Body of pancreas (tissue), 4 donors: Measurements from ENCODE around the gene NR3C1. TPM values are rescaled to one million over a fixed set of nuclear protein-coding genes. Genes with fewer than 3 reads are reported as not detected.

Source experiments
- ATAC-seq: fragments of 150-250 bp; one replicate; pipeline ENCODE4 v1.9.1; 2016
- DNase-seq, 4 donors: peaks; one replicate each; pipeline ENCODE4 v3.0.0-alpha.2; 2019
- H3K27ac ChIP-seq, 4 donors: fragments of 200-600 bp; sonication (generic); 1 replicate in 3 of 4; 2 replicates in 1 of 4; pipeline versions ENCODE4 v1.5.1 to v1.6.1; 2016 to 2019; ENCODE audit warnings: mild to moderate bottlenecking in 1 of 4, mixed read lengths in 1 of 4, moderate library complexity in 1 of 4
- H3K27me3 ChIP-seq, 2 donors: fragments of 200-600 bp; sonication (generic); one replicate each; pipeline ENCODE4 v1.6.0; 2016; ENCODE audit warnings: mild to moderate bottlenecking in 1 of 2
- H3K36me3 ChIP-seq, 2 donors: fragments of 200-600 bp; sonication (generic); replicated peaks in 1 of 2; 2 replicates each; pipeline ENCODE4 v1.5.1; 2016; ENCODE audit warnings: low read depth in 2 of 2; ENCODE audit not compliant: insufficient read depth in 1 of 2
- H3K4me1 ChIP-seq: fragments of 200-600 bp; sonication (generic); one replicate; pipeline ENCODE4 v1.6.0; 2016
- H3K4me3 ChIP-seq, 2 donors: fragments of 200-600 bp; sonication (generic); 1 replicate in 1 of 2; 2 replicates in 1 of 2; pipeline ENCODE4 v1.5.1; 2016 to 2019
- H3K9me3 ChIP-seq, 3 donors: fragments of 200-600 bp; sonication (generic); 1 replicate in 2 of 3; 2 replicates in 1 of 3; pipeline ENCODE4 v1.5.1; 2016
- CTCF ChIP-seq, 7 experiments: fragments of 450-650 bp in 4 of 7; fragments of 200-600 bp in 3 of 7; sonication (generic) in 3 of 7; IDR thresholded peaks; one replicate each; pipeline ENCODE4 v1.5.1; 2016 to 2019; ENCODE audit warnings: antibody characterized with exemption in 7 of 7
- POLR2A ChIP-seq, 3 donors: fragments of 450-650 bp; IDR thresholded peaks; one replicate each; pipeline ENCODE4 v1.6.1; 2016; ENCODE audit warnings: antibody characterized with exemption in 3 of 3, mild to moderate bottlenecking in 2 of 3
- WGBS, 2 donors: methylation state at CpG; one replicate each; pipeline ENCODE4 v1.1.5; 2017; 5-methylcytosine and 5-hydroxymethylcytosine counted together
- intact Hi-C: fragments of 100-400 bp; cut with DNase I; formaldehyde crosslinking; loops from one replicate; pipeline ENCODE4 v1.15.1; 2023
- total RNA-seq, 2 donors: library from RNA; depleted of rRNA; stranded (reverse); fragments of >200 nt; gene quantifications; one replicate each; pipeline ENCODE4 v1.1.0, GENCODE V29; 2016

The NR3C1 gene
- total RNA-seq, 2 donors from 2014 or later = 18.5 to 25.2 TPM

- no peaks in the 10 kb centered on the region for H3K4me1 ChIP-seq
- no peak for ATAC-seq
- intact Hi-C loops = no loop called here
- no peaks in the 10 kb centered on the region for H3K36me3 ChIP-seq
- no peak for DNase-seq
- no peak overlapping the region for H3K4me3 ChIP-seq
- H3K9me3 ChIP-seq = no peaks in the 10 kb centered on the region
- TF ChIP-seq POLR2A (IDR thresholded peaks at IDR 0.05) (no peak), CTCF (IDR thresholded peaks at IDR 0.05) (no peak)
- 61 to 62% methylated on average over 1 of the region's 1 CpG for WGBS, 2 donors
- no peaks in the 10 kb centered on the region for H3K27me3 ChIP-seq
- H3K27ac ChIP-seq = no peak overlapping the region
Observed at GRCh38 chr5:143446535-143447226, 43.2 kb upstream of the NR3C1 start.

GRCh38 chr5:143445776-143446175 is 42.3 kb upstream of the NR3C1 start:
- Histone ChIP-seq H3K4me1 (no peaks in the 10 kb centered on the region), H3K36me3 (no peaks in the 10 kb centered on the region), H3K9me3 (no peaks in the 10 kb centered on the region), H3K27ac (no peak overlapping the region), H3K4me3 (no peak overlapping the region), H3K27me3 (no peaks in the 10 kb centered on the region)
- ATAC-seq (no peak), DNase-seq (no peak)
- TF ChIP-seq CTCF (IDR thresholded peaks at IDR 0.05) (no peak), POLR2A (IDR thresholded peaks at IDR 0.05) (no peak)
- 48% methylated on average over 3 of the region's 3 CpGs for WGBS, 2 donors
- intact Hi-C loops = no loop called here

DNA sequence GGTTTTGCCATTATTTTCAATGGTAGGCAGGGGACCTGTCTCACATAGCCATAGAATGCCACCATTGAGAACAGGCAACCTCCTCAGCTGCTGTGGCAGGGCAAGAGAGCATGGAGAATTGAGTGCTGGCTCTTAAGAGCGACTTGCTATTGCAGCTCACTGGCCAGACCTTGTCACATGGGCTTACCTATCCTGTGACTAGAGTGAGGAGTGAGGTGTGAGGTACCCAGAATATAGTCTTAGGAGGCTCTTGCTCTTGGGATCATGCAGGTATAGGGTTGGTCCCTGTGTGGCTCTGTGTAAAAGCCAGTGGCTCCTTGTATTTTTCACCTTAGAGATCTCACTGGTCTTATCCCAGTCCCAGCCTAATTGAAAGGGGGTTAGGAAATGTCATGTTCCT is 39.8 kb upstream of the NR3C1 start:
- no peak for DNase-seq
- no peak overlapping the region for H3K27ac ChIP-seq
- 83 to 100% methylated on average over 1 of the region's 1 CpG for WGBS, 2 donors
- TF ChIP-seq POLR2A (IDR thresholded peaks at IDR 0.05) (no peak), CTCF (IDR thresholded peaks at IDR 0.05) (no peak)
- H3K4me1 ChIP-seq = no peaks in the 10 kb centered on the region
- no peaks in the 10 kb centered on the region for H3K9me3 ChIP-seq
- intact Hi-C loops = no loop called here
- no peaks in the 10 kb centered on the region for H3K27me3 ChIP-seq
- H3K36me3 ChIP-seq = no peaks in the 10 kb centered on the region
- no peak overlapping the region for H3K4me3 ChIP-seq
- ATAC-seq = no peak

DNA sequence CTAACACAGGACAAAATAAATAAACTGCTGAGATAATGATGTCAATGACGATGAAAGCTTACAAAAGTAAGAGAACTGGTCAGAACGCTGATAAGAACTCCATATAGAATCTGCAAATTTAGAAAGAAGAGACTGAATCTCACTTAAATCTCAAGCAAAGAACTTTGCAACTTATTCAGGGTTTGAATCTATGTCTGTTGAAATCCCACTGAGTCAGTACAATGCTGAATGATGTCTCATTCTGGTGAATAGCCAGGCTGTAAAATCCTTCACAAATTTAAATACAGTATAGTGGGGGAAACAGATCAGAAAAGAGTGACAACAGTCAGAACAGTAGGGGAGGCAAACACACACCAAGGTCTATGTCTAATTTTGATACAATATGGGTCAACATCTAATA is 38.9 kb upstream of the NR3C1 start:
- DNase-seq = no peak
- TF ChIP-seq CTCF (IDR thresholded peaks at IDR 0.05) = no peak
- TF ChIP-seq POLR2A (IDR thresholded peaks at IDR 0.05) = no peak
- 41 to 58% methylated on average over 2 of the region's 2 CpGs for whole genome bisulfite sequencing, 2 donors
- no peaks in the 10 kb centered on the region for H3K27me3 ChIP-seq
- no peaks in the 10 kb centered on the region for H3K9me3 ChIP-seq
- H3K27ac ChIP-seq = no peak overlapping the region
- no peak overlapping the region for H3K4me3 ChIP-seq
- intact Hi-C loops = no loop called here
- no peak for ATAC-seq
- no peaks in the 10 kb centered on the region for H3K4me1 ChIP-seq
- no peaks in the 10 kb centered on the region for H3K36me3 ChIP-seq

DNA sequence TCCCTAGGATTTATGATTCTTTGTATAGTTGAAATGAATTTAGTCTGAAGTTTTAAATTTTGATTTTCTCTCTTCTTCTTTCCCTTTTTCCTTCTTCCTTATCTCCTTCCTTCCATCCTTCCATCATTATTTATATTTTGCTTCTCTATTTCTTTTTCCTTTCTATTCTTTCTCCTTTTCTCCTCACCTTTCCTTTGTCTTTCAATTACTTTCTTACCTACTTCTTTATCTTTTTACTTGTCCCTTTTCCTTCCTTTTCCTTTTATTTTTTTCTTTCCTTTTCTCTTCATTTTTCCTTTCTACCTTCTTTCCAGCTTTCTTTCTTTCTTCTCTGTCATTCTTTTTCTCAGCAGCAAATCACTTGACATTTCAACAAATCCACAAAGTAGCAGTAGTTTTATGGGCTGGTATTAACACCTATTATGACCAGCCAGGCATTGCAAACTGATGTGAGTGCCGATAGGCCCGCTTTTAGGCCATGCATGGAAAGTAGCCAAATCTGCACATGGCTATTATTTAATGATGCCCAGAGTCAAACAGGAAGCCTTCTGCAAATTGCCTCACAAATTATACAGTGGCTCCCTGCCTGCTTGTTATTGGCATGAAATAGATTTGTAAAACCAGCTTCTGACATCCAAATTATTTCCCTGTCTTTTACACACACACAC is 37.1 kb upstream of the NR3C1 start:
- no peak for ATAC-seq
- H3K4me3 ChIP-seq = no peak overlapping the region
- 29 to 45% methylated on average over 2 of the region's 2 CpGs for WGBS, 2 donors
- no peaks in the 10 kb centered on the region for H3K4me1 ChIP-seq
- H3K27ac ChIP-seq = no peak overlapping the region
- TF ChIP-seq POLR2A (IDR thresholded peaks at IDR 0.05) (no peak), CTCF (IDR thresholded peaks at IDR 0.05) (no peak)
- no peaks in the 10 kb centered on the region for H3K27me3 ChIP-seq
- H3K9me3 ChIP-seq = no peaks in the 10 kb centered on the region
- no peaks in the 10 kb centered on the region for H3K36me3 ChIP-seq
- peak in 2 of 4 donors; percentile 10 to 20 for DNase-seq
- intact Hi-C loops = no loop called here
